T-helper 2 cell treated with Interferon-gamma antibody and Interleukin-4, amounts not matched to agents 100 ng/mL and 5 ng/mL, for 36 hours (primary cell): ENCODE data around the gene SELENOK. TPM values are rescaled to one million over a fixed set of nuclear protein-coding genes. Genes with fewer than 3 reads are reported as not detected.
"Not testable (repeated sequence)": the region's sequence is repeated elsewhere in the genome, so short reads cannot be mapped to it uniquely, and the experiment has no call there.

ENCODE experiments used
- intact Hi-C: fragments of 100-400 bp; cut with micrococcal nuclease; formaldehyde crosslinking; loops from one replicate; pipeline ENCODE4 v1.15.1; 2023
- total RNA-seq: library from RNA; stranded (reverse); gene quantifications from 2 replicates; pipeline ENCODE4 v1.2.3, GENCODE V29; 2022

SELENOK gene
- total RNA-seq = 53.1 and 57.1 TPM in 2 replicates

- intact Hi-C loops = loop anchor here (1.0 to 5.0 kb wide), 5 partner anchors 9 to 1204 kb away; partner anchors contain the start of genes ACTR8, DCP1A, GNL3 and PBRM1
Measured at GRCh38 chr3:53891497-53892285, at the start of gene SELENOK. Gene SELENOK, minus strand, starts transcription at chr3:53891859.

DNA sequence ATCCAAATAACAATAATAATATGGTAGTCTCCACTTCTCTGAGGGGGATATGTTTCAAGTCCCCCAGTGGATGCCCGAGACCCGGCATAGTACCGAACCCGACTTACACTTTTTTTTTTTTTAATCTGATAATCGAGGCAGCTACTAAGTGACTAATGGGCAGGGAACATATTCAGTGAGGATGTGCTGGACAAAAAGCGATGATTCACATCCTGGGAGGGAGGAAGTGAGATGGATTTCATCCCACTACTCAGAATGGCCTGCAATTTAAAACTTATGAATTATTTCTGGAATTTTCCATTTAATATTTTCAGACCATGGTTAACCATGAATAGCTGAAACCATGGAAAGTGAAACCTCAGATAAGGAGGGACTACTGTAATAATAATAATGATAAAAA, 49.5 kb upstream of the SELENOK start:
- intact Hi-C loops = no loop called here

DNA sequence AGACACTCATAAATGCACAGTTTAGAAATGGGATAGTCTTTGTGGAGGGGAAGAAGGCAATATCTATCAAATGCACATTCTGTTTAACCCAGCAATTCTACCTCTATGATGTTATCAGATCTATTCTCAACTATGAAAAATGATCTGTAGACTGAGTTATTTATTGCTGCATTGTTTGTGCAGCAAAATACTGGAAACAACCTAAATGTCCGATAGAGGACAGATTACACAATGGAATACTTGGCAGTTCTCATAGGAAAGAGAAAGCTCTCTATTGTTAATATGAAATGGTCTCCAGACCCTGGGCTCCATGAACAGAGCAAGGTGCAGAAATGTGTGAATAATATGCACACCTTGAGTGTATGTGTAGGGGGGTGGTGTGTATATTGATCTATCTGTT, 49.0 kb upstream of the SELENOK start:
- intact Hi-C loops = no loop called here

DNA sequence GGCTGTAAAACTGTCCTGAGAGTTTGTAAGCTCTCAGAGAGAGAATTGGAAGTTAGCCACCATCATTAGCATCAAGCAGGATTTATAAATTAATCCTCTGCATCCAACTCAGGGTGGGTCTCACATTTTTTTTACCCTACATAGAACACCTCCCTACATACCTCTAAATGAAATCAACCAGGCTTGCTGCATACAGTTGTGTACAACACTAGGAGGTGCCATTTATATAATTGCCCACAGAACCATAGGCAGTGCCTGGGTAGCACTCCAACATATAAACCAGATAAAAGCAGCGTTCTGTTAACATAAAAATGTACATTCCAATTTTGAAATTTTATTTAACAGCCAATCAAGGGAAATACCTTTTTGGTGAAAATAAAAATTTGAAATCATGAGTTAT, 48.2 kb upstream of the SELENOK start:
- intact Hi-C loops = loop anchor here (5.0 to 10.0 kb wide), 2 partner anchors 435 to 487 kb away; no protein-coding TSS in a partner anchor

DNA sequence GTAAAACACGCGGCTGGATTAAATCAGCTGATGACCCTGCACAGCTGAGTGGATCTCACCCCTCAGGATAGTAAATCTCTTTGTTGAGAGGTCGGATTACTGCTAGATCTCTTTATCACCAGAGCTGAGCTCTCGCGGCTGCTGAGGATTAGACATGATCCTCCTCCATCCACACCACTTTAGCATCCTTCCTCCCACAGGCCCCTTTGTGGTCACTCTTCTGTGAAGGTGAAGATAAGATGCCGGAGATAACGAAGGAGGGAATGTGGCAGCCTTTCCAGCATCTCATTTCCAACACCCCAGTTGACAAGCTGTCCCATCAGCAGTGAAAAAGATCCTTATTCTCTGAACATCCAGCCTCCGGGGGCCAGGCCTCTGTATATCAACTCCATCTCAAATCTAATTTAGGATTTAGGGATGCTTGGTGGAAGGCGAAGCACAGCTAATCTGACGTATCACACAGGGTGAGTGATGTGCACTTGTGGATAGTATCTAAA, 47.5 kb upstream of the SELENOK start:
- intact Hi-C loops = loop anchor here (5.0 to 10.0 kb wide), 2 partner anchors 436 to 488 kb away; no protein-coding TSS in a partner anchor

- intact Hi-C loops = loop anchor here (5.0 to 10.0 kb wide), 2 partner anchors 436 to 489 kb away; no protein-coding TSS in a partner anchor
Measured at GRCh38 chr3:53938645-53939044, 47.0 kb upstream of the SELENOK start.

DNA sequence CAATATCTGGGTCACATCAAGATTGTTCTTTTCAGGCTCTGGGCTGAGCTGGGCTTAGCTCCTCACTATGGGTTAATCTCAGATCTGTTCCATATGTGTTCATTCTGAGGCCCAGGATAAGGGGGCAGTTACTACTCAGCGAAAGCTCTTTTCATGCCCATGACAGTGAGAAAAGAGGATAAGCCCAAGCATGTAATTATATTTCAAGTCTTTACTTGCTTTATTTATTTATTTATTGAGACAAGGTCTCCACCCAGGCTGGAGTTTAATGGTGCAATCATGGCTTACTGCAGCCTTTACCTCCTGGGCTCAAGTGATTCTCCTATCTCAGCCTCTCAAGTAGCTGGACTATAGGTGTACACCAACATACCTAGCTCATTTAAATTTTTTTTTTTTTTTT, 44.7 kb upstream of the SELENOK start:
- intact Hi-C loops = loop anchor here (5.0 to 10.0 kb wide), 2 partner anchors 438 to 491 kb away; no protein-coding TSS in a partner anchor

DNA sequence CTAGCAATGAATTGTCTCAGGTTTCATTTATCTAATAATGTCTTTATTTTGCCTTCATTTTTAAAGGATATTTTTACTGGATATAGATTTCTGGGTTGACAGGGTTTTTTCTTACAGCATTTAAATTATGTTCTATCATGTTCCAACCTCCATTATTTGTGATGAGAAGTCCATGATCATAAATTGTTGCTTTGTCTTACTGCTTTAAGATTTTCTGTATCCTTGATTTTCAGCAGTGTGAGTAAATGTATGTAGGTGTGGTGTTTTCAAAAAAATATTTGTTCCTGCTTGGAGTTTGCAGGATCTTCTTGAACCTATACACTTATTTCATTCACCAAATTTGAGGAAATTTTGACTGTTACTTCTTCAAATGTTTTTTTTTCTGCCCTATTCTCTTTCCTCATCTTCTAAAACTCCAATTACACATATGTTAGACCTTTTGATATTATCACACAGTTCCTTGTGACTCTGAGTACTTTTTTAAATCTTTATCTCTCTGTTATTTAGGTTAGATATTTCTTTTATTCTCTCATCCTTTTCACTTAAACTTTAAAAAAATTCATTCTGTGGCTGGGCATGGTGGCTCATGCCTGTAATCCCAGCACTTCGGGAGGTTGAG, 43.7 kb upstream of the SELENOK start:
- intact Hi-C loops = loop anchor here (5.0 to 10.0 kb wide), 2 partner anchors 439 to 492 kb away; no protein-coding TSS in a partner anchor

DNA sequence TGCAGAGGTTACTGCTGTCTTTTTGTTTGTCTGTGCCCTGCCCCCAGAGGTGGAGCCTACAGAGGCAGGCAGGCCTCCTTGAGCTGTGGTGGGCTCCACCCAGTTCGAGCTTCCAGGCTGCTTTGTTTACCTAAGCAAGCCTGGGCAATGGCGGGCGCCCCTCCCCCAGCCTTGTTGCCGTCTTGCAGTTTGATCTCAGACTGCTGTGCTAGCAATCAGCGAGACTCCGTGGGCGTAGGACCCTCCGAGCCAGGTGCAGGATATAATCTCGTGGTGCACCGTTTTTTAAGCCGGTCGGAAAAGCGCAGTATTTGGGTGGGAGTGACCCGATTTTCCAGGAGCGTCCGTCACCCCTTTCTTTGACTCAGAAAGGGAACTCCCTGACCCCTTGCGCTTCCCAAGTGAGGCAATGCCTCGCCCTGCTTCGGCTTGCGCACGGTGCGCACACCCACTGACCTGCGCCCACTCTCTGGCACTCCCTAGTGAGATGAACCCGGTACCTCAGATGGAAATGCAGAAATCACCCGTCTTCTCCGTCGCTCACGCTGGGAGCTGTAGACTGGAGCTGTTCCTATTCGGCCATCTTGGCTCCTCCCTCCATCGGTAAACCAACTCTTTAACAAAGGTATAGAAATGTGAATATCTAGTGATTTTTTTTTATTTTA, 35.7 kb upstream of the SELENOK start:
- intact Hi-C loops = not testable (repeated sequence)

DNA sequence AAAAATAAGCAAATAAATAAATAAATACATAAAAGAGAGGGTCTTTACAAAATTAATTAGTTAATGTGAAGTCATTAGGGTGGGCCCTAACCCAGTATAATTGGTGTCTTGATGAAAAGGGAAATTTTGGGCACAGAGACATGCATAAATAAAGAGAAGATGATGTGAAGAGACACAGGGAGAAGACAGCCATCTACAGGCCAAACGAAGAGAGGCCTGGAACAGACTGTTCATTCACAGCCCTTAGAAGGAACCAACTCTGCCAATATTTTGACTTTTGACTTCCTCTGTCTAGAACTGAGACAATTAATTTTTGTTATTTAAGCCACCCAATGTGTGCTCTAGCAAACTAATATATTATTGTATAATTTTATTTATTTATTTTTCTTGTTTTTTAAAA, 29.6 kb upstream of the SELENOK start:
- intact Hi-C loops = no loop called here

GRCh38 chr3:53919741-53920140, 28.1 kb upstream of the SELENOK start:
- intact Hi-C loops = no loop called here

DNA sequence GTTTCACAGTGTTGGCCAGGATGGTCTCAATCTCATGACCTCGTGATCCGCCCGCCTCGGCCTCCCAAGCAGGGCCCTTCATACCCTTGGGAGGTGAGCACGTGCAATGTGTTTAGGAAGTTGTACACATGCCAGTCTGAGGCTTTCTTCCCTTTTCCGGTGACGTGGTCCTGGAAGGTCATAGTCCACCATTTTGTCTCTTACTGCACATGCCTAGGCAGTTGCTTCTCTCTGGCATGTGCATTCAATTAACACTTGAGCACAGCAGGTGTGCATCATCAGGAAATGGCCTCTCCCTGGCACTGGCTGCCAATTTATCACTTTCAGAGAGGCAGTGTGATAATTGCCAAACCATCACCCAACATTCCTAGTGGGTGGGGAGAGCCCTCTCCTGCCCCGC, 21.7 kb upstream of the SELENOK start:
- intact Hi-C loops = no loop called here

DNA sequence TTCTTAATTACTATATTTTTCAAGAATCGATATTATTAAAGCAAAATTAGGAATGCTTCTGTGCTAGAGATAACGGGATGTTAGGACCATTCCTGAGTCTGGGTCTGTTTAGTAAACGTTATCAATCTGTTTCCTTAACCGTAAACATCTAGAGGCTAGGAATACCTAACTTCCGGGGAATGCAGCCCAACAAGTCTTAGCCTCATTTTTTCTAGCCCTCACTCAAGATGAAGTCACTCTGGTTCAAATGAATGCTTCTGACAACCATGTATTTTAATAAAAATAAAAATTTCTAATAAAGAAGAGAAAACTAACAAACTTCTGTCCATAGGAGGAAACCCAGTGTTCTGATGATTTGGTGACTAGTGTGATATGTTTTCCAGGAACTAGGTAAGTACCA, 11.1 kb upstream of the SELENOK start:
- intact Hi-C loops = no loop called here

GRCh38 chr3:53902067-53902466, 10.4 kb upstream of the SELENOK start:
- intact Hi-C loops = no loop called here

DNA sequence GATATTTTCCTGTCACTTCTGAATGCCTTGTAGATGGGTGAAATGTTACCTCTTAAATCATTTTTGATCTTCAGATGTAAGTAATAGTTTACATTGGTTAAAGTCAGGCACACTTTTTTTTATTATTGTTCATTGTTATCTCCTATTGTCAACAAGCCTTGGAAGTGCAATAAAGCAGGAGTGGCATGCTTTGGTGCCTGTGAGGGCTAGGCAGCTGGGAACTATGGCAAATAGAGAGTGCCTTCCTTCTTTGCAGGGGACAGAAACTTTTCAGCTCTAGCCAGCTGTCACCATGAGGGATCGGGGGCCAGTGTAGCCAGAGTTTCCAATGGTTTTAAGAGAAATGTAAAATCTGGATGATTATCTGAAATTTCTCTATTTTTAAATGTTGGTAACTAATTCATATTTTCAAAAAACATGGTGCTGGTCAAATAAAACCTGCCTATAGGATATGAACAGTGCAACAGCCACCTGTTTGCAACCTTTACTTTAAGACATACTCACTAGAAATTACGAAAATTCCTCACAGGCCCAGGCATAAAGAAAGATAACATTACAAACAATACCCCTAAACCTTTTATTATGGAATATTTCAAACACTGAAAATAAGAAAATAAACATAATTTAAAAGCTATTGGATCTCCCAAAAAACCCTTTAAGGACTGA, 9.1 kb upstream of the SELENOK start:
- intact Hi-C loops = no loop called here

- intact Hi-C loops = no loop called here
Measured at GRCh38 chr3:53899750-53900149, 8.1 kb upstream of the SELENOK start.

GRCh38 chr3:53892286-53892637, 603 bp upstream of the SELENOK start:
- intact Hi-C loops = loop anchor here (5.0 kb wide), 2 partner anchors 165 to 1205 kb away; partner anchors contain the start of genes GNL3 and PBRM1

GRCh38 chr3:53890726-53891475, 758 bp downstream of the SELENOK start:
- intact Hi-C loops = loop anchor here (1.0 to 5.0 kb wide), 5 partner anchors 9 to 1204 kb away; partner anchors contain the start of genes ACTR8, DCP1A, GNL3 and PBRM1

GRCh38 chr3:53888232-53888631, 3.4 kb downstream of the SELENOK start:
- intact Hi-C loops = no loop called here

GRCh38 chr3:53887446-53887845, 4.2 kb downstream of the SELENOK start:
- intact Hi-C loops = no loop called here
